ENCODE results near the gene RABL2B.

The RABL2B gene

GRCh38 chr22:50722716-50723428 is 60.6 kb downstream of the RABL2B start:
- DNase-seq (ENCODE audit: low read depth, low spot score) = no peak

- DNase-seq (ENCODE audit: low read depth, low spot score) = no peak
These were observed 61.3 kb downstream of the RABL2B start for GRCh38 chr22:50722048-50722701.

- no peak for DNase-seq (ENCODE audit: low read depth, low spot score)
These were observed 62.1 kb downstream of the RABL2B start for GRCh38 chr22:50721257-50721844.

GRCh38 chr22:50720301-50721256 is 62.9 kb downstream of the RABL2B start:
- DNase-seq (ENCODE audit: low read depth, low spot score) = no peak

- no peak for DNase-seq (ENCODE audit: low read depth, low spot score)
These were observed 63.6 kb downstream of the RABL2B start for GRCh38 chr22:50719814-50720300.

GRCh38 chr22:50718352-50718709 is 65.1 kb downstream of the RABL2B start:
- no peak for DNase-seq (ENCODE audit: low read depth, low spot score)

GRCh38 chr22:50717709-50718351 is 65.6 kb downstream of the RABL2B start:
- DNase-seq (ENCODE audit: low read depth, low spot score) = no peak

Measured in activated naive CD8-positive, alpha-beta T cell treated with anti-CD3 and anti-CD28 coated beads, Interleukin-2, amount 50 U/mL, for 16 hours (primary cell).